ENCODE results near the gene SFXN3. TPM values are rescaled to one million over a fixed set of nuclear protein-coding genes. Genes with fewer than 3 reads are reported as not detected.

Gene SFXN3
- total RNA-seq, 6 donors from 2014 or later, result 59.6 to 360 (median 100) TPM

DNA sequence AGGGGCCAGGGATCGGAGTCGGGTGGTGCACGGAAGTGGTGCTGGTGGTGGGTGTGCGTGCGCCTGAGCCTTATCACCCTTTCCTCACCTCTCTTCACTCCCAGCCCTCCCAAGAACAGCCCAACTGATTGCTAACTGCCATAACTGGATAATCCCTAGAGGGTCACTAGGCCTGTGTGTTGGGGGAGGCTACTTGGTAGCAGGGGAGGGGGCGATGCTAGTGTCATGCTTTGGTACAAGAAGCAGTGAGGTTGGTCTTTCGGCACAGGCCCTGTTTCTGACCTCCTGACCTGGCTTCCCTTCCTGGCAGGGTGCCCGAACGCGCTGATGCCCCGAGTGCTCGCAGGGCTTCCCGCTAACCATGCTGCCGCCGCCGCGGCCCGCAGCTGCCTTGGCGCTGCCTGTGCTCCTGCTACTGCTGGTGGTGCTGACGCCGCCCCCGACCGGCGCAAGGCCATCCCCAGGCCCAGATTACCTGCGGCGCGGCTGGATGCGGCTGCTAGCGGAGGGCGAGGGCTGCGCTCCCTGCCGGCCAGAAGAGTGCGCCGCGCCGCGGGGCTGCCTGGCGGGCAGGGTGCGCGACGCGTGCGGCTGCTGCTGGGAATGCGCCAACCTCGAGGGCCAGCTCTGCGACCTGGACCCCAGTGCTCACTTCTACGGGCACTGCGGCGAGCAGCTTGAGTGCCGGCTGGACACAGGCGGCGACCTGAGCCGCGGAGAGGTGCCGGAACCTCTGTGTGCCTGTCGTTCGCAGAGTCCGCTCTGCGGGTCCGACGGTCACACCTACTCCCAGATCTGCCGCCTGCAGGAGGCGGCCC, 31.4 kb downstream of the SFXN3 start:
- DNase-seq (peak; percentile 60 to 93), ATAC-seq (ENCODE audit: low FRiP score in 2 of 2) (peak in 1 of 2 donors; percentile 36)
- TF ChIP-seq POLR2A (IDR thresholded peaks at IDR 0.05) (peak in 1 of 4 donors; percentile 24), POLR2AphosphoS5 (IDR thresholded peaks at IDR 0.05) (peak in 1 of 2 donors; percentile 24), EP300 (IDR thresholded peaks at IDR 0.05) (no peak)
- TF ChIP-seq, protein P1, sequence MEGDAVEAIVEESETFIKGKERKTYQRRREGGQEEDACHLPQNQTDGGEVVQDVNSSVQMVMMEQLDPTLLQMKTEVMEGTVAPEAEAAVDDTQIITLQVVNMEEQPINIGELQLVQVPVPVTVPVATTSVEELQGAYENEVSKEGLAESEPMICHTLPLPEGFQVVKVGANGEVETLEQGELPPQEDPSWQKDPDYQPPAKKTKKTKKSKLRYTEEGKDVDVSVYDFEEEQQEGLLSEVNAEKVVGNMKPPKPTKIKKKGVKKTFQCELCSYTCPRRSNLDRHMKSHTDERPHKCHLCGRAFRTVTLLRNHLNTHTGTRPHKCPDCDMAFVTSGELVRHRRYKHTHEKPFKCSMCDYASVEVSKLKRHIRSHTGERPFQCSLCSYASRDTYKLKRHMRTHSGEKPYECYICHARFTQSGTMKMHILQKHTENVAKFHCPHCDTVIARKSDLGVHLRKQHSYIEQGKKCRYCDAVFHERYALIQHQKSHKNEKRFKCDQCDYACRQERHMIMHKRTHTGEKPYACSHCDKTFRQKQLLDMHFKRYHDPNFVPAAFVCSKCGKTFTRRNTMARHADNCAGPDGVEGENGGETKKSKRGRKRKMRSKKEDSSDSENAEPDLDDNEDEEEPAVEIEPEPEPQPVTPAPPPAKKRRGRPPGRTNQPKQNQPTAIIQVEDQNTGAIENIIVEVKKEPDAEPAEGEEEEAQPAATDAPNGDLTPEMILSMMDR (IDR thresholded peaks at IDR 0.05), result peak; percentile 57 to 85 (median 79)
- H3K36me3 ChIP-seq, result no peaks in the 10 kb centered on the region
- WGBS, 2 donors, result 21 to 63% methylated on average over 5 to 18 of the region's 63 CpGs
- H3K9me3 ChIP-seq, result no peaks in the 10 kb centered on the region
- H3K27me3 ChIP-seq, result peaks cover 0 to 13% (median 7%) of the 10 kb centered on the region in 4 donors
- H3K27ac ChIP-seq, result peak overlapping the region; percentile 96 to 98 (median 98)
- peak overlapping the region in 3 of 4 donors; percentile 51 to 78 (median 70) for H3K4me3 ChIP-seq
- peaks cover 53 to 75% (median 61%) of the 10 kb centered on the region in 4 donors for H3K4me1 ChIP-seq

DNA sequence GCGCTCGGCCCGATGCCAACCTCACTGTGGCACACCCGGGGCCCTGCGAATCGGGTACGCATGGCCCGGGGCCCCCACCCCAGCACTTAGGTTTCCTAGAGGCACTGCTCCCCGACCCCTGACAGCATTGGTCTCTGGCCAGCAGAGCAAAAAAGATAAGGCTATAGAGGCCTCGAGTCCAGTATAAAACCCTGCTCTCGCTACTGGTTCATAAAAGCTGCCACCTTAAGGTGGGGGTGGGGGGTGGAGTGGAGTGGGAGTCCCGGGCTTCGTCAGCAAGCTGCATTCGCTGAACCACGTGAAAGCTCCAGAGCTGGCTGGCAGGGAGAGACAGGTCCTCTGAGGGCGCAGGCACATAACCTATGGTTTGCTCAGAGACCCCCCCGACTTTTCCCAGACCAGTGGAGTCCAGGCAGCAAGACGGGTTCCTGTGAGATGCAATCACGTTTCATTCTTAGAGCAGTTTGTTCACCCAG, 32.1 kb downstream of the SFXN3 start:
- Histone ChIP-seq H3K4me1 (peaks cover 57 to 79% (median 64%) of the 10 kb centered on the region in 4 donors), H3K36me3 (no peaks in the 10 kb centered on the region), H3K27me3 (peaks cover 0 to 13% (median 7%) of the 10 kb centered on the region in 4 donors), H3K4me3 (peak overlapping the region in 3 of 4 donors; percentile 51 to 78 (median 70)), H3K27ac (peak overlapping the region in 3 of 4 donors; percentile 38 to 98 (median 97)), H3K9me3 (no peaks in the 10 kb centered on the region)
- 30 to 32% methylated on average over 6 to 10 of the region's 19 CpGs for WGBS, 2 donors
- DNase-seq, result no peak
- TF ChIP-seq POLR2AphosphoS5 (IDR thresholded peaks at IDR 0.05), result no peak
- TF ChIP-seq POLR2A (IDR thresholded peaks at IDR 0.05), result no peak
- no peak for TF ChIP-seq EP300 (IDR thresholded peaks at IDR 0.05)
- no peak for ATAC-seq (ENCODE audit: low FRiP score in 2 of 2)

DNA sequence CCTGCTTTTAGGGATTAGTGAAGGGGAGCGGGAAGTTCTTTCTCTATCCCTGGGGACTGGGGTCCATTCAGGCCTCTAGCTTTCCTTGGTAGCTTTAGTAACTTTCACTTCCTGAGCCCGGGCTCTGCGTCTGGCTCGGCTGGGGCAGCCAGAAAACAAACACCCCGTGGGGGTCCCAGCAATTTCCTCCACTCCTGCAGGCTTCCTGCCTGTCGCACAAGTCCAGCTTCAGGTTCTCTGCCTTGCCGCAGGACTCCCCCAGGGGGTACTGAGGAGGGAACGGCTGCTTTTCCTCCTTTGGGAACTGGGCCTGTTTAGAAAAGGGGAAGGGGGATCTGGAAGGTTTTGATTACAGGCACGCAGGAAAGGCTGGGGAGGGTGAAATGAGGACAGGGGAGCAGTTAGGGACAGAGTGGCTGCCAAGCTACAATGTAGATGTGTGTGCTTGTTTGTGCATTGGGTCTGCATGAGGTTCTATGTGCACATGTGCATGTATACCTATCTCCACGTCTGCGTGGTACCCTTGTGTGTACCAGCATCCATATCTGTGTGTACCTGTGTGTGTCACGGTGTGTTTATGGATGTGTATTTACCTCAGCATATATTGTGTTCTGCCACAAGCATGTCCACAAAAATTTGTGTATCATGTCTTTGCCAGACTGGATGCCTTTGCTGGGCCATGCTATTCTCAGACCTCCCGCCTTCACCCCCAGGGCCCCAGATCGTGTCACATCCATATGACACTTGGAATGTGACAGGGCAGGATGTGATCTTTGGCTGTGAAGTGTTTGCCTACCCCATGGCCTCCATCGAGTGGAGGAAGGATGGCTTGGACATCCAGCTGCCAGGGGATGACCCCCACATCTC, 32.7 kb downstream of the SFXN3 start:
- Histone ChIP-seq H3K27me3 (peaks cover 0 to 13% (median 7%) of the 10 kb centered on the region in 4 donors), H3K4me1 (peaks cover 57 to 79% (median 64%) of the 10 kb centered on the region in 4 donors), H3K27ac (peak overlapping the region in 1 of 4 donors; percentile 27), H3K9me3 (no peaks in the 10 kb centered on the region), H3K4me3 (no peak overlapping the region), H3K36me3 (no peaks in the 10 kb centered on the region)
- ATAC-seq (ENCODE audit: low FRiP score in 2 of 2), result no peak
- TF ChIP-seq, protein P1 (IDR thresholded peaks at IDR 0.05), result no peak
- TF ChIP-seq POLR2AphosphoS5 (IDR thresholded peaks at IDR 0.05), result no peak
- TF ChIP-seq POLR2A (IDR thresholded peaks at IDR 0.05), result no peak
- TF ChIP-seq EP300 (IDR thresholded peaks at IDR 0.05), result no peak
- peak in 1 of 2 donors; percentile 5 for DNase-seq
- 39 to 50% methylated on average over 13 to 14 of the region's 15 CpGs for WGBS, 2 donors

DNA sequence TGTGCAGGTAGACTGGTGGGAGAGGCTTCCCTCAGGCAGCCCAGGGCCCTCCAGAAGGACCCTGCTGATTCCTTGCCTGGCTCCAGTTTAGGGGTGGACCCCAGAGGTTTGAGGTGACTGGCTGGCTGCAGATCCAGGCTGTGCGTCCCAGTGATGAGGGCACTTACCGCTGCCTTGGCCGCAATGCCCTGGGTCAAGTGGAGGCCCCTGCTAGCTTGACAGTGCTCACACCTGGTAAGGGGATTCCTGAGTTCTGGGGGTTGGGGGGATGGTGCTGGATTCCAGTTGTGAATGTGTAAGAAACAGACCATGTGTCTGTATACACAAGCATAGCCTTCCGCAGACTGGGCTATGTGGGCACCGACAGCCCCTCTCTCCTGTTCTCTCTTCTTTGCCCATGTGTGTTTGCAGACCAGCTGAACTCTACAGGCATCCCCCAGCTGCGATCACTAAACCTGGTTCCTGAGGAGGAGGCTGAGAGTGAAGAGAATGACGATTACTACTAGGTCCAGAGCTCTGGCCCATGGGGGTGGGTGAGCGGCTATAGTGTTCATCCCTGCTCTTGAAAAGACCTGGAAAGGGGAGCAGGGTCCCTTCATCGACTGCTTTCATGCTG, 33.5 kb downstream of the SFXN3 start:
- TF ChIP-seq POLR2A (IDR thresholded peaks at IDR 0.05) (no peak), POLR2AphosphoS5 (IDR thresholded peaks at IDR 0.05) (no peak), EP300 (IDR thresholded peaks at IDR 0.05) (no peak)
- TF ChIP-seq, protein P1 (IDR thresholded peaks at IDR 0.05), result no peak
- WGBS, 2 donors, result 86 to 94% methylated on average over 6 to 9 of the region's 9 CpGs
- DNase-seq, result peak in 1 of 2 donors; percentile 26
- no peaks in the 10 kb centered on the region for H3K9me3 ChIP-seq
- H3K27ac ChIP-seq, result no peak overlapping the region
- peaks cover 0 to 13% (median 7%) of the 10 kb centered on the region in 4 donors for H3K27me3 ChIP-seq
- peaks cover 57 to 78% (median 64%) of the 10 kb centered on the region in 4 donors for H3K4me1 ChIP-seq
- no peak overlapping the region for H3K4me3 ChIP-seq
- no peaks in the 10 kb centered on the region for H3K36me3 ChIP-seq
- ATAC-seq (ENCODE audit: low FRiP score in 2 of 2), result no peak

All from upper lobe of left lung (tissue), 6 donors.